Heart left ventricle (tissue), 16 donors: ENCODE data around the gene ERCC1. TPM values are rescaled to one million over a fixed set of nuclear protein-coding genes. Genes with fewer than 3 reads are reported as not detected.

ENCODE experiments used
- ATAC-seq, 4 donors: fragments of 200-7000 bp; cut with Tn5 transposase; one replicate each; pipeline ENCODE4 v1.9.1; 2020 to 2022; ENCODE audit warnings: moderate library complexity in 4 of 4, mild to moderate bottlenecking in 3 of 4, moderate number of reproducible peaks in 1 of 4
- DNase-seq, 5 donors: peaks; one replicate each; pipeline ENCODE4 v3.0.0-alpha.2; 2020
- H3K27ac ChIP-seq, 12 donors: fragments of 200-600 bp; sonication (generic) in 4 of 12; one replicate each; pipeline versions ENCODE4 v1.5.0 to v1.8.0; 2016 to 2022; ENCODE audit warnings: mild to moderate bottlenecking in 2 of 12
- H3K27me3 ChIP-seq, 9 donors: fragments of 200-600 bp; sonication (generic) in 2 of 9; one replicate each; pipeline versions ENCODE4 v1.5.1 to v1.8.0; 2016 to 2022; ENCODE audit warnings: mild to moderate bottlenecking in 3 of 9
- H3K36me3 ChIP-seq, 9 donors: fragments of 200-600 bp; sonication (generic) in 2 of 9; one replicate each; pipeline versions ENCODE4 v1.5.0 to v1.8.0; 2018 to 2022; ENCODE audit warnings: mild to moderate bottlenecking in 2 of 9
- H3K4me1 ChIP-seq, 12 donors: fragments of 200-600 bp; sonication (generic) in 4 of 12; one replicate each; pipeline versions ENCODE4 v1.5.0 to v1.8.0; 2016 to 2022; ENCODE audit warnings: mild to moderate bottlenecking in 3 of 12
- H3K4me3 ChIP-seq, 12 donors: fragments of 200-600 bp; sonication (generic) in 4 of 12; one replicate each; pipeline versions ENCODE4 v1.5.0 to v1.8.0; 2017 to 2022; ENCODE audit warnings: mild to moderate bottlenecking in 9 of 12, moderate library complexity in 4 of 12
- H3K9me3 ChIP-seq, 12 donors: fragments of 200-600 bp; sonication (generic) in 4 of 12; one replicate each; pipeline versions ENCODE4 v1.5.0 to v1.8.0; 2016 to 2022; ENCODE audit warnings: mild to moderate bottlenecking in 1 of 12
- CTCF ChIP-seq, 12 donors: fragments of 200-600 bp; sonication (generic) in 4 of 12; IDR thresholded peaks; one replicate each; pipeline versions ENCODE4 v1.5.0 to v1.8.0; 2018 to 2022; ENCODE audit warnings: antibody characterized with exemption in 12 of 12, mild to moderate bottlenecking in 5 of 12
- POLR2A ChIP-seq, 2 donors: fragments of 450-650 bp; IDR thresholded peaks; one replicate each; pipeline ENCODE4 v1.6.1; 2017; ENCODE audit warnings: antibody characterized with exemption in 2 of 2, mild to moderate bottlenecking in 2 of 2, moderate library complexity in 2 of 2
- WGBS, 4 donors: extraction: QIAGEN DNeasy Blood & Tissue Kit in 2 of 4; methylation state at CpG; one replicate each; pipeline versions ENCODE4 v1.1.5 to v1.1.7; 2013 to 2018; 5-methylcytosine and 5-hydroxymethylcytosine counted together
- intact Hi-C, 10 donors: fragments of 100-400 bp; cut with DNase I; formaldehyde crosslinking; loops; one replicate each; pipeline versions ENCODE4 v1.11.1 to v1.14.2; 2022
- polyA plus RNA-seq, 2 donors: library from polyadenylated mRNA; stranded (reverse); fragments of 200-250 nt; gene quantifications; one replicate each; pipeline ENCODE4 v1.2.3, GENCODE V29; 2013
- total RNA-seq, 9 donors: library from RNA; depleted of rRNA in 2 of 9; stranded (reverse); fragments of >200 nt in 2 of 9; fragmentation: NEBNext Ultra II Directional in 3 of 9; extraction: Animal tissue kit (Norgen Biotek cat#: 25700) in 3 of 9; gene quantifications; one replicate each; pipeline versions ENCODE4 v1.1.0 to v1.2.4, GENCODE V29; 2016 to 2023
- donor health status: ischemic (EF 13 %, LVEDD 7.1; RV severe dilation, severe dysfunction).
- donor health status: healthy with polysubstance abuse.
- donor health status: DM: no; HTN: yes; CAD: no.
- donor health status: DM: no; HTN: no; CAD: no.
- donor health status: ischemic (EF 25% LVEDD 6.9; RV normal size, moderate dysfunction).
- donor health status: ischemic (EF 25% LVEDD 5.7; RV mildly dilated, moderate dysfunction).
- donor health status: healthy.
- donor health status: DM: yes; HTN: yes; CAD: no.
- donor health status: ischemic (EF 35%, LVEDD 5.7; RV mildly dilated, moderate dysfunction).
- donor health status: nonischemic (EF 11% LVEDD 7.7; RV severe dilation, severe dysfunction).
- donor health status: DM: yes; HTN: yes; CAD: no.
- donor health status: PGD.
- donor health status: ischemic (EF 29% LVEDD 5.4; RV normal size, mild dysfunction).
- donor health status: nonischemic (EF 23%, LVEDD 6.1; RV moderate dilation, normal function).

The ERCC1 gene
- total and polyA plus RNA-seq, 11 donors, result 104 to 294 (median 121) TPM

- H3K27ac ChIP-seq, result peak overlapping the region; percentile 66 to 98 (median 92)
- ATAC-seq, result peak; percentile 40 to 66 (median 55)
- 10 to 18% (median 13%) methylated on average over 23 to 24 of the region's 24 CpGs for WGBS, 4 donors
- peak; percentile 69 to 93 (median 73) for DNase-seq
- peaks cover 0 to 21% (median 9%) of the 10 kb centered on the region in 9 donors for H3K36me3 ChIP-seq
- peak overlapping the region; percentile 38 to 83 (median 70) for H3K4me3 ChIP-seq
- intact Hi-C loops, result loop anchor here in 3 of 10 donors (10.0 kb wide), 3 partner anchors 50 to 220 kb away; partner anchors contain the start of gene OPA3 (in 1 of the 3)
- H3K27me3 ChIP-seq, result peaks cover 0 to 6% (median 0%) of the 10 kb centered on the region in 9 donors
- H3K9me3 ChIP-seq, result no peaks in the 10 kb centered on the region
- TF ChIP-seq POLR2A (IDR thresholded peaks at IDR 0.05), result peak in 1 of 2 donors; percentile 9
- TF ChIP-seq CTCF (IDR thresholded peaks at IDR 0.05), result no peak
- peaks cover 2 to 73% (median 39%) of the 10 kb centered on the region in 12 donors for H3K4me1 ChIP-seq
Measured at GRCh38 chr19:45424191-45425058, 708 bp upstream of the ERCC1 start.

GRCh38 chr19:45423033-45423588 lies 606 bp downstream of the ERCC1 start:
- H3K4me1 ChIP-seq, result peaks cover 2 to 73% (median 29%) of the 10 kb centered on the region in 12 donors
- TF ChIP-seq CTCF (IDR thresholded peaks at IDR 0.05) (no peak), POLR2A (IDR thresholded peaks at IDR 0.05) (no peak)
- DNase-seq (no peak), ATAC-seq (no peak)
- peaks cover 0 to 35% (median 13%) of the 10 kb centered on the region in 9 donors for H3K36me3 ChIP-seq
- H3K9me3 ChIP-seq, result no peaks in the 10 kb centered on the region
- intact Hi-C loops, result loop anchor here in 4 of 10 donors (2.0 to 10.0 kb wide), 4 partner anchors 16 to 222 kb away; partner anchors contain the start of genes POLR1G (in 3 of the 4) and OPA3 (in 1 of the 4)
- no peaks in the 10 kb centered on the region for H3K27me3 ChIP-seq
- peak overlapping the region; percentile 66 to 98 (median 92) for H3K27ac ChIP-seq
- H3K4me3 ChIP-seq, result peak overlapping the region; percentile 38 to 83 (median 70)
- 13 to 16% (median 16%) methylated on average over 20 of the region's 20 CpGs for WGBS, 4 donors

- peak in 1 of 5 donors; percentile 32 for DNase-seq
- intact Hi-C loops, result loop anchor here in 4 of 10 donors (2.0 to 10.0 kb wide), 4 partner anchors 15 to 223 kb away; partner anchors contain the start of genes POLR1G (in 3 of the 4) and OPA3 (in 1 of the 4)
- H3K4me3 ChIP-seq, result no peak overlapping the region
- TF ChIP-seq POLR2A (IDR thresholded peaks at IDR 0.05) (no peak), CTCF (IDR thresholded peaks at IDR 0.05) (no peak)
- ATAC-seq, result no peak
- peaks cover 0 to 45% (median 24%) of the 10 kb centered on the region in 9 donors for H3K36me3 ChIP-seq
- H3K27ac ChIP-seq, result peak overlapping the region in 2 of 12 donors; percentile 13 to 98
- no peaks in the 10 kb centered on the region for H3K9me3 ChIP-seq
- no peaks in the 10 kb centered on the region for H3K27me3 ChIP-seq
- 74 to 86% (median 84%) methylated on average over 6 of the region's 6 CpGs for WGBS, 4 donors
- H3K4me1 ChIP-seq, result peaks cover 2 to 64% (median 25%) of the 10 kb centered on the region in 12 donors
Measured at GRCh38 chr19:45421947-45422498, 1.7 kb downstream of the ERCC1 start.
